ENCODE measurements around the gene CIRBP. TPM values are rescaled to one million over a fixed set of nuclear protein-coding genes. Genes with fewer than 3 reads are reported as not detected.

CIRBP gene
- total RNA-seq, 1 experiment from 2014 or later: 66.6 TPM

DNA sequence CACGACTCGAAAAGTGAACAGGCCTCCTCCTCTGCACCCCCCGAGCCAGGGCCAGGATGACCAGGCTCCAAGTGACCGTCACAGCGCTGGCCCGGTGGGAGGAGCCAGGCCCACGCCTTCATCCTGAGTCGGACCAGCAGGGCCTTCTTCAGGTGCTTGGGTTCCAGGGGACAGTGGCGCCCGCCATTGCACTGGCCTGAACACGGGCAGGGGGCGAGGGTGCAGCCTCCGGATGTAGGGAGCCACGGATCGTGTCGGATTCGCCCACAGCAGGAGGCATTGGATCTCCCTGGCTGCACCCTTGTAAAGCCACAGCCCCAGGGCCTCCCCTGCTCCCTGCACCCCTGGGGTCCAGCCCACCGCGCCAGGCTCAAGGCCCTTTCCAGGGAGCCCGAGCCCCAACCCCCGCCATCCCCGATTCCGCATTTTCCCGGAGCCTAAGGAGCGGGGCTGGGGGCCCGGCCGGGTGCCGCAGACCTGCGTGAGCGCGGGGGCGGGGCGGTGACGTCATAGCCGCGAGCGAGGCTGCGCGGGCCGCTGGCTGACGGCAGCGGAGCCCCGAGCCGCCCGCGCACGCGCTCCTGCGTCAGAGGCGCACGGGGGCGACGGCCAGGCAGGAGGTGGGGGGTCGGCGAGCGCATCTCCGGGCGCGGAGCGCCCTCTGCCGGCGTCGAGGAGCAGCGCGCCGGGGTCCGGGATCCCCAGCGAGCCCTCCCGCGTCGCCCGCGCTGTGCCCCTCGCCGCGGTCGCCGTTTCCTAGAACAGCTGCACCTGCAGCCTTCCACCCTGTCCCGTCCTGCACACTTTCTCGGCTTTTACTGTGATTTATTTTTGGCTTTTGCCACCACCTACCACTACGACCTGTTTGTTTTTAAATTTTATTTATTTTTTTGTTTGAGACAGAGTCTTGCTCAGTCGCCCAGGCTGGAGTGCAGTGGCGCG lies 29.1 kb upstream of the CIRBP start:
- in situ Hi-C loops (cut with HindIII; ENCODE audit: low pct_unique_long_range_greater_than_20kb, low sequenced_read_pairs) (no loop called here), intact Hi-C loops (cut with micrococcal nuclease; ENCODE audit: unreplicated experiment) (no loop called here)
- H3K36me3 ChIP-seq (ENCODE audit: control insufficient read depth, insufficient read depth, low read length): no peaks in the 10 kb centered on the region; the same call in 1 of the 2 replicates
- H3K27me3 ChIP-seq (ENCODE audit: control insufficient read depth, insufficient read depth, low read length): no peaks in the 10 kb centered on the region
- TF ChIP-seq, protein P1, sequence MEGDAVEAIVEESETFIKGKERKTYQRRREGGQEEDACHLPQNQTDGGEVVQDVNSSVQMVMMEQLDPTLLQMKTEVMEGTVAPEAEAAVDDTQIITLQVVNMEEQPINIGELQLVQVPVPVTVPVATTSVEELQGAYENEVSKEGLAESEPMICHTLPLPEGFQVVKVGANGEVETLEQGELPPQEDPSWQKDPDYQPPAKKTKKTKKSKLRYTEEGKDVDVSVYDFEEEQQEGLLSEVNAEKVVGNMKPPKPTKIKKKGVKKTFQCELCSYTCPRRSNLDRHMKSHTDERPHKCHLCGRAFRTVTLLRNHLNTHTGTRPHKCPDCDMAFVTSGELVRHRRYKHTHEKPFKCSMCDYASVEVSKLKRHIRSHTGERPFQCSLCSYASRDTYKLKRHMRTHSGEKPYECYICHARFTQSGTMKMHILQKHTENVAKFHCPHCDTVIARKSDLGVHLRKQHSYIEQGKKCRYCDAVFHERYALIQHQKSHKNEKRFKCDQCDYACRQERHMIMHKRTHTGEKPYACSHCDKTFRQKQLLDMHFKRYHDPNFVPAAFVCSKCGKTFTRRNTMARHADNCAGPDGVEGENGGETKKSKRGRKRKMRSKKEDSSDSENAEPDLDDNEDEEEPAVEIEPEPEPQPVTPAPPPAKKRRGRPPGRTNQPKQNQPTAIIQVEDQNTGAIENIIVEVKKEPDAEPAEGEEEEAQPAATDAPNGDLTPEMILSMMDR (IDR thresholded peaks at IDR 0.05): peak; percentile 91
- TF ChIP-seq TCF7L2 (IDR thresholded peaks at IDR 0.05; ENCODE audit: low read depth, low read length): no peak
- TF ChIP-seq SIN3A (IDR thresholded peaks at IDR 0.05; ENCODE audit: borderline replicate concordance, insufficient read depth, low read depth, low read length): peak; percentile 65; the same call in 1 of the 2 replicates
- no peak for TF ChIP-seq POLR2AphosphoS5 (IDR thresholded peaks at IDR 0.05; ENCODE audit: low read depth, low read length)
- TF ChIP-seq, protein P2, sequence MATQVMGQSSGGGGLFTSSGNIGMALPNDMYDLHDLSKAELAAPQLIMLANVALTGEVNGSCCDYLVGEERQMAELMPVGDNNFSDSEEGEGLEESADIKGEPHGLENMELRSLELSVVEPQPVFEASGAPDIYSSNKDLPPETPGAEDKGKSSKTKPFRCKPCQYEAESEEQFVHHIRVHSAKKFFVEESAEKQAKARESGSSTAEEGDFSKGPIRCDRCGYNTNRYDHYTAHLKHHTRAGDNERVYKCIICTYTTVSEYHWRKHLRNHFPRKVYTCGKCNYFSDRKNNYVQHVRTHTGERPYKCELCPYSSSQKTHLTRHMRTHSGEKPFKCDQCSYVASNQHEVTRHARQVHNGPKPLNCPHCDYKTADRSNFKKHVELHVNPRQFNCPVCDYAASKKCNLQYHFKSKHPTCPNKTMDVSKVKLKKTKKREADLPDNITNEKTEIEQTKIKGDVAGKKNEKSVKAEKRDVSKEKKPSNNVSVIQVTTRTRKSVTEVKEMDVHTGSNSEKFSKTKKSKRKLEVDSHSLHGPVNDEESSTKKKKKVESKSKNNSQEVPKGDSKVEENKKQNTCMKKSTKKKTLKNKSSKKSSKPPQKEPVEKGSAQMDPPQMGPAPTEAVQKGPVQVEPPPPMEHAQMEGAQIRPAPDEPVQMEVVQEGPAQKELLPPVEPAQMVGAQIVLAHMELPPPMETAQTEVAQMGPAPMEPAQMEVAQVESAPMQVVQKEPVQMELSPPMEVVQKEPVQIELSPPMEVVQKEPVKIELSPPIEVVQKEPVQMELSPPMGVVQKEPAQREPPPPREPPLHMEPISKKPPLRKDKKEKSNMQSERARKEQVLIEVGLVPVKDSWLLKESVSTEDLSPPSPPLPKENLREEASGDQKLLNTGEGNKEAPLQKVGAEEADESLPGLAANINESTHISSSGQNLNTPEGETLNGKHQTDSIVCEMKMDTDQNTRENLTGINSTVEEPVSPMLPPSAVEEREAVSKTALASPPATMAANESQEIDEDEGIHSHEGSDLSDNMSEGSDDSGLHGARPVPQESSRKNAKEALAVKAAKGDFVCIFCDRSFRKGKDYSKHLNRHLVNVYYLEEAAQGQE (IDR thresholded peaks at IDR 0.05; ENCODE audit: insufficient read depth in 1 of 2, low read depth in 2 of 2, low read length in 1 of 2): 0 out of 4 replicates have a peak, but pooled peaks of 1 of the 2 experiments have one; percentile 11
- ATAC-seq (peak; percentile 65), DNase-seq (ENCODE audit: low read depth, low spot score) (no peak)
- ChIA-PET CTCF (no interaction called here), POLR2A (no interaction called here)
- H3K4me1 ChIP-seq (ENCODE audit: control insufficient read depth, insufficient read depth, low read length): peaks cover 32% of the 10 kb centered on the region
- no peaks in the 10 kb centered on the region for H3K9me3 ChIP-seq (ENCODE audit: control insufficient read depth, insufficient read depth, low read depth, low read length)
- no TSS peak for BruUV-seq (replicated peaks)
- peak overlapping the region; percentile 65 for H3K27ac ChIP-seq (ENCODE audit: low read length)
- peak overlapping the region; percentile 27 to 48 for H3K4me3 ChIP-seq (ENCODE audit: low read depth in 2 of 2, low read length in 2 of 2)

DNA sequence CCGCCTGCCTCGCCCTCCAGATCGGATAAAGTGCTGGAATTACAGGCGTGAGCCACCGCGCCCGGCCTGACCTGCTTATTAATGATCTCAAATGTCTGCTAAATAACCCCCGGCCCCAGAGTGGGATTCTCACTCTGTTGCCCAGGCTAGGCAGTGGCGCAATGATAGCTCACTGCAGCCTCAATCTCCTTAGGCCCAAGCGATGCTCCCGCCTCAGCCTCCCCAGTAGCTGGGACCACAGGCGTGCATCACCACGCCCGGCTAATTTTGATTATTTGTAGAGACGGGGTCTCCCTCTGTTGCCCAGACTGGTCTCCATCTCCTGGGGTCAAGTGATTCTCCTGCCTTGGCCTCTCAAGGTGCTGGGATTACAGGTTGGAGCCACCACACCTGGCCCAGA lies 28.2 kb upstream of the CIRBP start:
- POLR2A ChIA-PET: no interaction called here
- H3K27ac ChIP-seq (ENCODE audit: low read length): peak overlapping the region; percentile 69
- no TSS peak for BruUV-seq (replicated peaks)

More for the DNA sequence above, 28.2 kb upstream of the CIRBP start:
- in situ Hi-C loops (cut with HindIII; ENCODE audit: low pct_unique_long_range_greater_than_20kb, low sequenced_read_pairs): no loop called here
- H3K9me3 ChIP-seq (ENCODE audit: control insufficient read depth, insufficient read depth, low read depth, low read length): no peaks in the 10 kb centered on the region
- CTCF ChIA-PET: interaction anchor here (1.0 kb wide), 1 partner anchor 177 kb away, joined by 4 read pairs; no protein-coding TSS in a partner anchor
- DNase-seq (ENCODE audit: low read depth, low spot score) (no peak), ATAC-seq (no peak)
- H3K27me3 ChIP-seq (ENCODE audit: control insufficient read depth, insufficient read depth, low read length): no peaks in the 10 kb centered on the region
- H3K4me3 ChIP-seq (ENCODE audit: low read depth in 2 of 2, low read length in 2 of 2): peak overlapping the region; percentile 67 to 70
- intact Hi-C loops (cut with micrococcal nuclease; ENCODE audit: unreplicated experiment): no loop called here
- H3K4me1 ChIP-seq (ENCODE audit: control insufficient read depth, insufficient read depth, low read length): peaks cover 39% of the 10 kb centered on the region
- TF ChIP-seq, protein P2 (IDR thresholded peaks at IDR 0.05; ENCODE audit: insufficient read depth in 1 of 2, low read depth in 2 of 2, low read length in 1 of 2): no peak
- no peak for TF ChIP-seq SIN3A (IDR thresholded peaks at IDR 0.05; ENCODE audit: borderline replicate concordance, insufficient read depth, low read depth, low read length)
- TF ChIP-seq POLR2AphosphoS5 (IDR thresholded peaks at IDR 0.05; ENCODE audit: low read depth, low read length): no peak
- H3K36me3 ChIP-seq (ENCODE audit: control insufficient read depth, insufficient read depth, low read length): no peaks in the 10 kb centered on the region; the same call in 1 of the 2 replicates

Data from Panc1 (cell line).